M059J (cell line): ENCODE results near the gene CRYBG3. TPM values are rescaled to one million over a fixed set of nuclear protein-coding genes. Genes with fewer than 3 reads are reported as not detected.

ENCODE experiments used
- DNase-seq: peaks from one replicate; pipeline ENCODE4 v3.0.0-alpha.2; 2012; ENCODE audit warnings: low read depth
- total RNA-seq: library from RNA; depleted of rRNA; stranded (reverse); fragments of >200 nt; shearing (Covaris generic); gene quantifications from 2 replicates; pipeline ENCODE4 v1.2.3, GENCODE V29; 2014

The CRYBG3 gene
- total RNA-seq, 1 experiment from 2014 or later = 16.4 TPM

DNA sequence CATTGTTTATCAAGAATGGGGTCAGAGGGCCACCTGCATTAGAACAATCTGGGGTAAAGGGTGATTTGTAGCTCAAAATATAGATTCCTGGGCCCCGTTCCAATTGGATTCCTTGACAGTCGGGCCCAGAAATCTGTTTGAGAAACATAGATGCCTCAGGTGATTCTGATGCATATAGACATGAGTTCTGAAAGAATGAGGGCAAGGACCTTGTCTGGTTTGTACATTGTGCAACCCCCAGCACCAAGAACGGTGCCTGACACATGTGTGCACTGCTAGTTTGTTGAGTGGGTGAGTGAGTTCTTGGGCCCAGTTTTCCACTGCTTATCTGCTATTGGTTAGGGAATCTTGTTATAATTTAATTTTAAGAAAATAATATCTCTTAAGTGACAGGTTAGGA, 16.6 kb downstream of the CRYBG3 start:
- no peak for DNase-seq

DNA sequence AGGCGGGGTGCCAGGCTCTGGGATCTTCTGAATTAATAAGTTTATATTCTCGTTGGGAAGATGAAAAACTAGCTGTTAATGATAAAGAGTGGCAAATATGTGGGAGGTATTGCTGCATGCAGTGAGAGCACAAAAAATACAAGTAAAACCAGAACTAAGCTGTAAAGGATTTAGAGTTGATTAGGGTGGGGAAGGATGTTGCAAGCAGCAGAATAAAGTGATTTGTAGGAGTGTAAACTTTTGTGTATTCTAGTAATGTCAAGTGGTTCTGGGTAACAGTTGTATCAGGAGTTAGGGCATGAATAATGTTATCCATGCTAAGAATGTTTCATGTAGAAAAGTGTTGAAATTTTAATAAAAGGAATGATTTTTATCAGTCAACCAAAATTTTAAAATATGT, 18.1 kb downstream of the CRYBG3 start:
- no peak for DNase-seq

DNA sequence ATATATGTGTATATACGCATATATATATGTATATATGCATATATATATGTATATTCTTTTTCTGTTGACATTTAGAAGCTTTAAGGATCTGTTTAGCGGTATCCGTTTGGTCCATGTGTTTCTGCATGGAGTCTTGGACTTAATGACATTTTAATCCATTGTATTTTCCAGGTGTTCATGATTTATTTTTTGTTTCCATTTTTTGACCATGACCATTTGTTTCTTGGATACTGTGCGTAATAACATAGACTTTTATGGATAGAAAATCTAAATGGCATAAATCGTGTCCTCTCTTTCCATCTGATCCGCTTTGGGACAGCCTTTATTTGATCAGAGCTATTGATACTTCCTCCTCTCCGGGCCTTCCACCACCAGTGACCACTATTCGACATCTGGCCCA, 19.5 kb downstream of the CRYBG3 start:
- DNase-seq = no peak

DNA sequence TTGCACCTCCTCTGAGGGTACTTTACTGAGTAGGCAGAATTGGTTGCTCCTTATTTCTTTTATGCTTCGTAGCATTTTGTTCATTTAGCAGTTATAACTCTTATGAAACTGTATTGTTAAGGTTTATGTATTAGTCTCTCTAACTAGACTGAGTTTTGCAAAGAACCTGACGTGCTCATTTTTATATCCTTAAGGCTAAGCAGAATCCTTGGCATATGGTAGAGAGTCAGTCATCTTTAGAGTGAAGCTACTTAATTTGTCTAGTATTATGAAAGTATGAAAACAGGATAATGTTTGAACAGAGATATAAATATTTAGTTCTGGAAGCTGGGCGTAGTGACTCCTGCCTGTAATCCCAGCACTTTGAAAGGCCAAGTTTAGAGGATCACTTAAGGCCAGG, 20.1 kb downstream of the CRYBG3 start:
- no peak for DNase-seq

DNA sequence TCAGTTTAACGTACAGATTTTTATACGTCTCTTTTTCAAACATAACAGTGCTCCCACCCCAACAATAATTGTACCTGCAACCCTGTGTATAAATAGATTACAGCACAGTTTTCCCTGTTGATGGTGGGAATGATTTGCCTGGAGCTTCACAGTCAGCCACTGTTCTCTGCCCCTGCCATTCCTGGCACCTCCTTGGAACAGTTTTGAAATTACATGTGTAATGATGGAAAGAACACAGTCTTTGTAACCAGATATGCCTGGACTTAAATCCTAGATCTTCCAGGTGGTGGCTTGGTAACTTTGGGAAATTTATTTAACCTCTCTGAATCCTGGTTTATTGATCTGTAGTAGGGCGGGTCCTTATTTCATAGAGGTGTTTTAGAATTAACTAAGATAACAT, 27.0 kb downstream of the CRYBG3 start:
- no peak for DNase-seq

DNA sequence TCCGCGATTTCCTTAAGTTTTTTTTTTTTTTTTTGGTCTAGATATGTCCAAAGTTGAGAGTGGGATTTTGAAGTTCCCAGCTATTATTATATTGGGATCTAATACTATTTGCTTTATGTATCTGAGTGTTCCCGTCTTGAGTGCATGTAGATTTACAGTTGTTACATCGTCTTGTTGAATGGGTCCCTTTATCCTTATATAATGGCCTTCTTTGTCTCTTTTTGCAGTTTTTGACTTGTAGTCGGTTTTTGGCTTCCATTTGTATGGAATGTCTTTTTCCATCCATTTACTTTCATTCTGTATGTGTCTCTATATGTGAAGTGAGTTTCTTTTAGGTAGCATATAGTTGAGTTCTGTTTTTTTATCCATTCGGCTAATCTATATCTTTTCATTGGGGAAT, 35.6 kb downstream of the CRYBG3 start:
- DNase-seq = no peak

DNA sequence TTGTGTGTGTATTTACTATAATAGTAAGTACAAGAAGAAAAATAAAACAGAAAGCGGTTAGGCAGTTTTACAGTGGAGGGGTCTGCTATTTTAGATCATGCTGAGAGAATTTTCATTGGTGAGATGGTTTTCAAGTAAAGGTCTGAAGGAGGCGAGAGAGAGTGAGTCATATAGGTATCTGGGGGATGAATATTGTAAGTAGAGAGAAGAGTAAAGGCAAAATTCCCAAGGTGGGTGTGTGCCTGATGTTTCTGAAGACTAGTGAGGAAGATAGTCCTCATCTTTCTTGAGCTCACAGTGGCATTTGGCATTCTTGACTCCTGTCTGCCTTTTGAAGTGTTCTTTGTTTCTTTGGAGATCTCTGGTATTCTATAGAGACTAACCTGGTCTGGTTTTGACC, 38.6 kb downstream of the CRYBG3 start:
- DNase-seq = no peak

DNA sequence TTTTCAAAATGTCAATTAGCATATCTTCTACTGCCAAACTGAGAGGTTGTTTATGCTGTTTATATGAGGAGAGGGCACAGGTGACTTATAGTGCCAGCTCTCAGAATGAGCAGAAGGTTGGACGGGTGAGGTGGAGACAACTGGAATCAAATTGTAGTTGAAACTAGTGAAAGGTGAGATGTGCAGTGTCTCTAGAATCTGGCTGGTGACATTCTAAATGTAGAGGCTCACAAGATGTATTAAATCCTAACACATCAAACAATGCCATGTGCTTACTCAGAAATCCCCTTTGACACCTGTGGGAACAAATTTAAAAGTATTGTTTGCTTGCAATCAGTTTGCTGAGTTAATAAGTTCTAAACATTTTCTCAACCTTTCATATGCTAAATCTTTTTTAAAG, 40.8 kb downstream of the CRYBG3 start:
- DNase-seq = no peak

DNA sequence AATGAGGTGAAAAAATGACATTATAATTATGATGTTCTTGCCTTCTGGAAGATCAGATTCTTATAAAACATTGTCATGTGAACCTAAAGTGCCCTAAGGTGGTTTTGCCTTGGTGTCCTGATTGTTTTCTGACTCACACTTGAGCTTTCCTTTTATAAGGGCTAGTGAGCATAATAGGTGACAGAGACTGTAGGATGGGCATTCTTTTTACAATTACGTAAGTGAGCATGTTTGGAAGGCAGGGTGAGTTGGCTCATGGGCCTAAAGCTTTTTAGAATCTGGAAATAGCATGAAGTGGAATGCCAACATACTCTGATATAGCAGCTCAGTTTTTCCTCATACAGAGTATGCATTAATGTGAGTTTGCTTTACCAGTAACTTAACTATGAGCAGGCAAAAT, 41.2 kb downstream of the CRYBG3 start:
- peak; percentile 93 for DNase-seq

DNA sequence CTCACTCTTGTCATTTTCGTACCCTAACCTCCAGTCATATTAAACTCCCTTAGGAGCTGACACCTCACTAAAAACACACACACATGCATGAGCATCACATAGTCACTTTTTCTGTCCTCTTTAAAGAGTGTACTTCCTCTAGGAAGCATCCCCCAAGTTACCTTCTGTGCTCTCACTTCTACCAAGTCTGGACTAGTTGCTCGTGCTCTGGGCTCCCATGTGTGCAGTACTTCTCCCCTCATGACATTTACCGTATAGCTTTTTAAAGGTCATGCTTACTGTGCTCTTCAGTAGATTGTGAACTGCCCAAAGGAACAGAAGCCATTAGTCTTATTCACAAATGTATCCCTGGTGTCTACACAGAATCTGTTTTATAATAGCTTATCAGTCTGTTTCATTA, 42.0 kb downstream of the CRYBG3 start:
- DNase-seq = no peak

DNA sequence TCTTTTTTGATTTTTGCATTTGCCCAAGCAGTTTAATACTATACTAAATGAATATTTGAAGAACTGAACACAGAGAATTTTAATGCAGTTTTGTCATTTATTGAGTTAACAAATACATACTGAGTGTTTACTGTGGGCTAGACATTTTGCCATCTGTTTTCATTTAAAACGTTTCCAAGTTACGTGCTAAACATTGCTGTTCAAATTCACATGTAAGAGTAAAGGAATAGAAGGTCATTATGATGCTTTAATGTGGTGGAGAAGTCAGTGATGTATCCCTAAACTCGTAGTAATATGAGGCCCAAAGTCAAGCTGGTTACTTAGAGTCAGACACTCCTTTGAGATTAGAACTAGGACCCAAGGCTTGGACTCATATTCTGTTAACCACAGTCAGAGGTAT, 49.4 kb downstream of the CRYBG3 start:
- DNase-seq = peak; percentile 4

DNA sequence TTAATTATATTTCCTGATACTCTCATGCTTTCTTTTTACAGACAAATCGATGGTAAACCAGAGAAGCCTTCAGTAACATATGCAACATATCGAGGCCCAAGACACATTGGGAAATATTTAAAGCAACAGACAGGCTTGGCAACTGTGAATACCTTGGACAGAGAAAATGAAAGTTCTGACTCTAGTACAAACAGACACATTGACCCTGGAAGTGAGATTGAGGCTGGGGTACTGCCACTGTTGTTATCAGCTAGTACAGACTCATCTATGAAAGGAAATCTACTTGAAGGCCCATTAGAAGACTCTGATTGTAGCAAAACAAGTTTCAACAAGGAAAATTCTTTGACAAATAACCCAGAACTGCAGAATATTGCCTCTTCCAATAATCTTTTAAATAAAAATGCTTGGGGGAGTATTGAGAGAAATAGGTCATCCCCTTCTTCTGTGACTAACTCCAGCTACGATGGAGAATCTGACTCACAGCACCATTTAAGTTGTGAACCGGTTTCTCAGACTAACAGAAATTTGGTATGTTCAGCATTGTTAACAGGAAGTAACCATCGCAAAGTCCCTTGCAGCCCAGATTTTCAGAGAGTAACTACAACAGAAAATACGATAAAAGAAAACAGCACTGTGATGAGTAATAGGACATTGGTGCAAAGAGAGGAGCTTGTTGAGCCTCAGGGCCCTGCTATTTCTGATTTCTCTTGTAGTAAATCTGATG, 50.2 kb downstream of the CRYBG3 start:
- peak; percentile 98 for DNase-seq

DNA sequence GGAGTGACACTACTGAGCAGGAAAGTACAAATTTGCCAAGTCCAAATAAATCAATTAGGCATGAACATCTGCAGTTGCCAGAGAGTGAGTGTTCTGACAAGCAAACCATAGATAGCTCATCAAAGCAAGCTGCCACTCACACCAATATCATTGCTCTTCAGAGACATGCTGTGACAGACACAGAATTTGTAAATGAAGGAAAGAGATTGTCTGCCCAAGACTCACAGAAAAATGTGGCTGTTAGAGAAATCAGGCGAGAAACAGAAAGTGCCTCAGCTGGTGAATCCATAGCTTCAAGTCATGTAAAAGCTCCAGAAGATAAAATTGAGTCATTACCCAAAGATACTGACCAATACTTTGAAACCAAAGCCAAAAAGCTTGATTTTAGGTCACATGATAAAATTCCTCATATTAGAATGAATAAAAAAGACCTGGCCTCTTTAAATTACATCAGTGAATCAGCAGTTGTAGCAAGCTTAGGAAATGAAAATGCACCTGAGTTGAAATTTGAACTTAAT, 50.8 kb downstream of the CRYBG3 start:
- DNase-seq = no peak

DNA sequence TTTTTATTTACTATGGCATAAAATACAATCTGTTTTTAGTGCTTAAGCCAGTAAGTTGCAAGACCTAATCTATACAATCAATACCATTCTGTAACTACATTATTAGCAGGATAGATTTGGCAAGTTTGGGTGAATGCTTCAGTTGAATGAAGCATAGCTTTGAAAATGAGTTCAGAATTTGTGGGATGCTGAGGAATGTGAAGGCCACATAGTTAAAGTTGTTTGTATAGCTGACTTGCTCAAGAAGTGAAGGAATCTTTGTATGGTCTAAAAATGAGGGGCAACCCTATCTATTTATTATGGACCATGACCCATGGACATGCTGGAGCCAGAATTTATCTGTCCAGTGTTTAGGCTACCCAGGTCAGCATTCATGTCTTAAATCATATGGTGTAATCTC, 58.5 kb downstream of the CRYBG3 start:
- no peak for DNase-seq

DNA sequence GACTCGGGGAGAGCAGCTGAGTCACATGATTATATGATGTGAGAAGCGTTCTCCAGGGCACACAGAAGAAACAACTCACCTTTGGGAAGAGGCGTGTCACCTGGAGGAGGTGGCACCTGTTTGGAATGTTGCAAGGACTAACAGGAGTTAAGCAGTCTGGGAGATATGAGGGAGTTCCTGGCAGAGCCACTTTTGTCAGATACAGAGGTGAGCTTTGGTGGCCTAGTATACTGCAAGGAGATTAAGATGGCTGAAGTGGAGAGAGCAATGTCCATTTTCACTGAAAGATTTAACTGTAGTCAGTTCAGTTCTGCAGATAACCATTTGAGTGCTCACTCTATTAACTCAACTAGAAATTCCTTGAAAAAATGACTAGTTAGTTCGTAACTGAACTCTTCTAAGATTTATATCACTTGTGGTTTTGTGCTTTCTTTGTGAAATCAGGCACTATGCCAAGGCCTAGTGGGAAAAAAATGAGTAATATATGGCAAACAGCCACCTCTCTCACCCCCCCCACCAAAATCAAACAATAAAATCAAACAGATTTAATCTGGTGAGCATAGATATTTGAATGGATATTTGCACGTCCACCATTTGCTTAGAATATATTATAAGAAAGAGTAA, 61.3 kb downstream of the CRYBG3 start:
- peak; percentile 87 for DNase-seq

DNA sequence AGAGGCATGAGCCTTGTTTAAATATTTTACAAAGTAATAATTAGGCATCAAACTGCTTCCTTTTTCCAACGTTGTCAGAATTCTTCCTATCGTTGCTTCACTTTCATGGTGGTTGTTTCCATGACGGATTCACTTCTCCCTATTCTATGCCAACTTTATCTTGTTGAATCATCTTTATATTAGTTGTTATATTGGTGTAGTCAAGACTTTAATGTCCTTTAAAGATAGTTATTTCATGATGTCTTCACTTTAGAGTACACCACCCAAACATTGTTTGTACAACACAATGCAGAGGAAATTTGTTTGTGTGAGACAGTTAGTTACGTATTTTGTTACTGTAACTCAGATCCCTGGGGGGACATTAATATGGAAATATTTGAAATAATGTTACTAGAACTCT, 61.9 kb downstream of the CRYBG3 start:
- no peak for DNase-seq

DNA sequence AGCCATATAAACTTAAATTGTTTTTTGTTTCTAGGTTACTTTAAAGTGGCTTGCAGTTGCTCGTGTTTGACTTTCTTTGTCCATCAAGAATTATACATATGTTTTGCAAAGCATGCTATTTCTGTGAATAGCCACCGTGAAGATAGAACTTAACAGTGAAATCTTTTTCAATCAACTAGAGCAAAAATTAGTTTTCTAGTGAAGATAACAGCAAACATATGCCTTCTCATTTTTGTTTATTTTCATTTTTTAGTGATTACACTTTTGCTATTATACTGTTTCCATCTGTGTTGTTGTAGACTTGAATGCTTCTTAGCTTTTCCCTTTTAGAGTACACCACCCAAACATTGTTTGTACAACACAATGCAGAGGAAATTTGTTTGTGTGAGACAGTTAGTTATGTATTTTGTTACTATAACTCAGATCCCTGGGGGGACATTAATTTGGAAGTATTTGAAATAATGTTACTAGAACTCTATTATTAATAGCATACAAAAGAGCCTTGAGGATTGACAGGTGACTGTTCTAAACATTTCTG, 62.8 kb downstream of the CRYBG3 start:
- DNase-seq = no peak

DNA sequence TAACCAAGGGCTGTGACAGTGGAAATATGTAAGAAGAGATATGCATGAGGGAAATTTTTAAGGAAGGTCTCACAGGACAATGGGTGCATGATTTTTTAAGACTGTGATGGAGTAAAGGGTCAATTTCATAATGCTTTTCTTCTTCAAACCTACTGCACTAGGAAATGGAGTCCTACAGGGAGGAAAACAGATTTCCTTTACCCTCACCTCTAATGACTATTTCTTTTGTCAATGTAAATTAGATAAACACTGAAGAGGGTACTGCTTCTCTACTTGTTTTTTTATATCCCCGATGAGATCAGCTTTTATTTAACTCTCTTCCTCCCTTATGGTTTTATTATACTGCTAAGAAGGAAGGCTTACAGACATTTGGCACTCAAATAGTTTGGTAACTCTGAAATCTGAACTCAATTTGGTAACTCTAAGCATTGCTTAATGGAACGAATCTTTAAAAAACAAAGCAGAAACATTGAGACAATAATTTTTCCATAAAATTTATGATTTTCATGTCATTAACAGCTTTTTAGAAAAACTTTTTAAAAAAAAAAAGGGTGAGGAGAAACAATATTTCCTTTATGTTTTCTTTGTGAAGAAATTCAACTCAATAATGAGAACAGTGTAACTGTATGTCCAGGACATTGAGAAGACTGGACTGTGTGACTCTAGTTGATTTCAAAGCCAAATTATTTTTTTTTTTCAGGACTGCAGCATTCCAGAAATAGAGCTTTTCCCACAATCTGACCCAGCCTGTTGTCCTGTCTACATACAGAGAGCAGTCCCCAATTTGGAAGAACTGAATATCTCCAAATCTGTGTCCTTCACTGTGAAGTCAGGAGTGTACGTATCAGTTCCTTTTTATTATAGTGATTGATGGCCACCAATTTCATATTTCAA, 64.4 kb downstream of the CRYBG3 start:
- no peak for DNase-seq

DNA sequence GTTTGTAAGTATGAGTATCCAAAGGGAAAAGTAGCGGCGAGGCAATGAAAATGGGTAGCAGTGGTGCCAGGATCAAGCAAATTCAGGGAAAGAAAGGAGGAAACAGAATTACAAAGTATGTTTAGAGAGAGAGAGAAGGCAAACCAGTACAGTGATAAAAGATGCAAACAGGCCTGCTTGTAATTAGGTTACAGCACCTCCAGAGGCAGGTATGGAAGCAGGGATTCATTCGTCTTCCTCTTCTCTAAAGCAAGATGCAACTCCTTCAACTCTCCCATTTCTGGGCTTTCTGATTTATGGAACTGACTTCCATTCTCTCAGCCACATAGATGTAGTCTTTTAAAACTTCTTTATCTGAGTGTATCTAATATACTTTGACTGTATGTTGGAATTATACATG, 68.0 kb downstream of the CRYBG3 start:
- DNase-seq = no peak

DNA sequence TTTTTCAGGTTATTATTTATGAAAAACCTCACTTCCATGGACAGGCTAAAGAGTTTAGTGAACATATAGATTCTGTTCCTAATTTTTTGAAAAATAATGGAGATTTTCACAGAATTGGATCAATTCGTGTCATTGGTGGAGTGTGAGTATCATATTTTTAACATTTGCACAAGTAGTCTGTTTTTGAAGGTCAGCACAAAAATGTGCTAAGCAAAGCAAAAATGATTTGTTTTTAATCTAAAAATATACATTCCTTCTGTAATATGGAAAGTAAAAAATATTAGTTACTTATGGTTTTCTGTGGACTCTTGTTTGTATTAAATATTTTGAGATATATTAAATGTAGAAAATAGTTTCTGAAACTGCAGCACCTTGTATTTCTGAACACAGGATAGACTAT, 71.0 kb downstream of the CRYBG3 start:
- DNase-seq = no peak

DNA sequence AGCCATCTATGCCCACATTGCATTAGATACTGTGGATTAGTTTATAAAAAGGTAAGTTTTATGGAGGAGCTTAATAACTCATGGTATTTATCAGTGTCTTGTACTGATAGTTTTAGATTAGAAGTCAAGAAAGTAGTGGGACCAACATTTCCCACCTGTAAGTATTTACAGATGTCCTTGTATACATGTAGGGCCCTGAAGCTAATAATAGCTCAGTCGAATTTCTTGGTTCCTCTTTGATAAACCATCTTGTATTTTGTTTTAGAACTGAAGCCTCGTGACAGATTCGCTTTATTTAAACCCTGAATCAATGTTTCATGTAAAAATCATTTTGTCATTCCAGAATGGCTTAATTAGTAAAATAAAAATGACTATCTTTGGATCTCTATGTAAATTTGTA, 73.4 kb downstream of the CRYBG3 start:
- DNase-seq = no peak

DNA sequence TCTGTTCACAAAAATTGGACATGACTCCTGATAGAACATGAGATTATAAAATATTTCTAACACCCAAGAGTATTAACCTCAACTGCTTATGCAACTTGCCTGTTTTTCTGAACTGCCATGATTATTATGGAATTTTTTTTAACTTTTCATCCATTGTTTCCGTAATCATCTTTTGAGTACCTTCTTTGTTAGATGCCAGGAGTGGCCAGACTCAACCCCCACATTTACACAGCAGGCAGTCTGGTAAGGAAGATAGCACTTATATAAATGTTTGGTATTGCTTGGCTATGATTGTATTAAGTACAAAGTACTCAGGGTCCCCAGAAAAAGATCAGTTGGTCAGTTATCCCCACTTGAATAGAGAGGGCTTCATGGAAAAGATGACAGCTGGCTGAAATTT, 74.3 kb downstream of the CRYBG3 start:
- DNase-seq = no peak
